Measurements from ENCODE around the gene MEIS3.

The MEIS3 gene

GRCh38 chr19:47379381-47379938, 39.9 kb downstream of the MEIS3 start:
- no peak for TF ChIP-seq CTCF (conservative IDR thresholded peaks at IDR 0.05; ENCODE audit: control insufficient read depth, insufficient read depth, low read depth, low read length)
- H3K4me3 ChIP-seq (ENCODE audit: control insufficient read depth, low read depth, low read length) = no peak overlapping the region
- no peak for DNase-seq (ENCODE audit: low read depth)

- DNase-seq (ENCODE audit: low read depth) = no peak
- TF ChIP-seq CTCF (conservative IDR thresholded peaks at IDR 0.05; ENCODE audit: control insufficient read depth, insufficient read depth, low read depth, low read length) = no peak
- H3K4me3 ChIP-seq (ENCODE audit: control insufficient read depth, low read depth, low read length) = no peak overlapping the region
Measured at GRCh38 chr19:47378246-47378645, 41.1 kb downstream of the MEIS3 start.

GRCh38 chr19:47377801-47378200, 41.5 kb downstream of the MEIS3 start:
- no peak overlapping the region for H3K4me3 ChIP-seq (ENCODE audit: control insufficient read depth, low read depth, low read length)
- TF ChIP-seq CTCF (conservative IDR thresholded peaks at IDR 0.05; ENCODE audit: control insufficient read depth, insufficient read depth, low read depth, low read length) = no peak

GRCh38 chr19:47377208-47377701, 42.1 kb downstream of the MEIS3 start:
- H3K4me3 ChIP-seq (ENCODE audit: control insufficient read depth, low read depth, low read length) = no peak overlapping the region
- DNase-seq (ENCODE audit: low read depth) = no peak
- TF ChIP-seq CTCF (conservative IDR thresholded peaks at IDR 0.05; ENCODE audit: control insufficient read depth, insufficient read depth, low read depth, low read length) = no peak

More at GRCh38 chr19:47377801-47378200, 41.5 kb downstream of the MEIS3 start:
- no peak for DNase-seq (ENCODE audit: low read depth)

- no peak for TF ChIP-seq CTCF (conservative IDR thresholded peaks at IDR 0.05; ENCODE audit: control insufficient read depth, insufficient read depth, low read depth, low read length)
- no peak for DNase-seq (ENCODE audit: low read depth)
- no peak overlapping the region for H3K4me3 ChIP-seq (ENCODE audit: control insufficient read depth, low read depth, low read length)
Measured at GRCh38 chr19:47376589-47377144, 42.7 kb downstream of the MEIS3 start.

- H3K4me3 ChIP-seq (ENCODE audit: control insufficient read depth, low read depth, low read length) = no peak overlapping the region
- DNase-seq (ENCODE audit: low read depth) = no peak
- TF ChIP-seq CTCF (conservative IDR thresholded peaks at IDR 0.05; ENCODE audit: control insufficient read depth, insufficient read depth, low read depth, low read length) = no peak
Measured at GRCh38 chr19:47375694-47376588, 43.4 kb downstream of the MEIS3 start.
